Activated T-helper 17 cell treated with anti-CD3 and anti-CD28 coated beads, Interleukin-2, amount 50 U/mL, for 72 hours (primary cell): Measurements from ENCODE around the gene MAP7. TPM values are rescaled to one million over a fixed set of nuclear protein-coding genes. Genes with fewer than 3 reads are reported as not detected.
"Not testable (repeated sequence)": the region's sequence is repeated elsewhere in the genome, so short reads cannot be mapped to it uniquely, and the experiment has no call there.

Experiments used
- ATAC-seq: fragments of 150-1000 bp; cut with Tn5 transposase; replicated peaks from 2 replicates; pipeline ENCODE4 v1.10.0; 2021; ENCODE audit warnings: mild to moderate bottlenecking, moderate library complexity
- H3K27ac Mint-ChIP-seq: one replicate; pipeline ENCODE4 v1.8.0; 2022; ENCODE audit warnings: mixed read lengths
- H3K27me3 Mint-ChIP-seq: one replicate; pipeline ENCODE4 v1.8.0; 2022; ENCODE audit warnings: mixed read lengths
- H3K36me3 Mint-ChIP-seq: one replicate; pipeline ENCODE4 v1.8.0; 2022; ENCODE audit warnings: low read depth, mild to moderate bottlenecking, mixed read lengths
- H3K4me1 Mint-ChIP-seq: one replicate; pipeline ENCODE4 v1.8.0; 2022; ENCODE audit warnings: mixed read lengths
- H3K4me3 Mint-ChIP-seq: one replicate; pipeline ENCODE4 v1.8.0; 2022; ENCODE audit warnings: mild to moderate bottlenecking, mixed read lengths
- H3K9me3 Mint-ChIP-seq: one replicate; pipeline ENCODE4 v1.8.0; 2022; ENCODE audit warnings: mixed read lengths
- total RNA-seq, 2 donors: library from RNA; stranded (reverse); gene quantifications; one replicate each; pipeline ENCODE4 v1.2.3, GENCODE V29; 2022

The MAP7 gene
- total RNA-seq, 2 donors from 2014 or later, result 0.76 to 1.2 TPM

DNA sequence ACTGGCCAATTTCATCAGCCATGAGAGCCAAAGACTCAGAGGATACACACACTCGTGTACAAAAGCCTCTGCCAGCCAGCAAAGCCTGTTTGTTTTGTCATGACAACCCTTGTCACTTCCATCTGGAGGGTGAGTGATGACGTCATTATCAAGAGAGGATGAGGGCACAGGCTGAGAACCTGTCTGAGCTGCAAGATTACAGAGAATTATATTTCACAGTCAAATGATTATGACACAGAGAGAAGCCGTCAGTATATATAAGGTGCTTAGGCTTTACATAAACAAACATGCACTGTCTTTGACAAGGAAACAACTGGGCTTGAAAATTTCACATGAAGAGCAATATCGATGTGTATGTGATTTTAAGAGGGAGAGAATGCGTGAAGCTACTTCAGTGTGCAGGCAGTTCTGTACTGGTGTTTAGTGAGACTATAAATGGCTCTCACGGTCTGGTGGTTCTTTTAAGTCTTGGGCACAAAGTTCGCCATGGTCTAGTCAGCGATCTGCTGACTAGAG, 224.1 kb downstream of the MAP7 start:
- Mint-ChIP-seq H3K4me1 (no peaks in the 10 kb centered on the region), H3K27ac (no peak overlapping the region), H3K9me3 (no peaks in the 10 kb centered on the region), H3K27me3 (no peaks in the 10 kb centered on the region), H3K4me3 (no peak overlapping the region), H3K36me3 (no peaks in the 10 kb centered on the region)
- ATAC-seq, result no peak

DNA sequence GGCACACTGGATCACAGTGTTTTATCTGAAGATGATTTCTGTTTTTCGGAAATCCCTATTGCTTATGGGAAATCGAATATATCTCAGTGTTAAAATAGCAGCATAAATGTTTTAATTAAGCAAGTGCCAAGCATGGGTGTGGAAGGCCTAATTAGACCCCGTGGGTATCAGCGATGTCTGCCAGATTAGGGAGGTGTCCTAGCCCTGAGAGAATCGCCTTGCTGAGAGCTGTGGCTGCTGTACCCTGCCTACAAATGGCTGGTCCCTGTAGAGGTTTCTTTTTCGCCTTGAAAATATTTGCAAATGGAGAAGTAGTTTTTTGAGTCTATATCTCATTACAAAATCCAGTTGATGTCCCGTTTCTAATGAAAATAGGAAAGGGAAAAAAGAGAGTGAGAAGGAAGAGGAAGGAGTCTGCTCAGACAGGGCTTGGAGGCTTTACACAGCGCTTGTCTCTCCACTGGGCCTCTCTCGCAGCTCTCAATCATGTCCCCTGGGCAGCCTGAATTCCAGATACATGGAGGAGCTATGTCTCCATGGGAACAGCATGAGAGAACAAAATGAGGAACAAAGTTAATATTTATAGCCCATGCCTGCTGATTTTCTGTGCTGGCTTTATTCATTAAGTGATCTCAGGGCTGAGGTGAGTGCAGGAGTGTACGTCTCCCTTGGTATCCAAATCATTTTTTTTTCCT, 225.4 kb downstream of the MAP7 start:
- Mint-ChIP-seq H3K27ac (no peak overlapping the region), H3K9me3 (no peaks in the 10 kb centered on the region)

GRCh38 chr6:136323431-136324112, 226.7 kb downstream of the MAP7 start:
- no peak for ATAC-seq
- no peaks in the 10 kb centered on the region for H3K27me3 Mint-ChIP-seq
- no peaks in the 10 kb centered on the region for H3K9me3 Mint-ChIP-seq
- no peak overlapping the region for H3K4me3 Mint-ChIP-seq
- H3K36me3 Mint-ChIP-seq, result no peaks in the 10 kb centered on the region
- no peak overlapping the region for H3K27ac Mint-ChIP-seq
- H3K4me1 Mint-ChIP-seq, result no peaks in the 10 kb centered on the region

More for the DNA sequence above, 225.4 kb downstream of the MAP7 start:
- no peak overlapping the region for H3K4me3 Mint-ChIP-seq
- no peaks in the 10 kb centered on the region for H3K27me3 Mint-ChIP-seq
- ATAC-seq, result no peak
- no peaks in the 10 kb centered on the region for H3K36me3 Mint-ChIP-seq
- no peaks in the 10 kb centered on the region for H3K4me1 Mint-ChIP-seq

GRCh38 chr6:136319732-136320131, 230.5 kb downstream of the MAP7 start:
- no peaks in the 10 kb centered on the region for H3K9me3 Mint-ChIP-seq
- no peak overlapping the region for H3K27ac Mint-ChIP-seq
- H3K4me3 Mint-ChIP-seq, result no peak overlapping the region
- no peak for ATAC-seq
- H3K4me1 Mint-ChIP-seq, result no peaks in the 10 kb centered on the region
- H3K27me3 Mint-ChIP-seq, result no peaks in the 10 kb centered on the region
- no peaks in the 10 kb centered on the region for H3K36me3 Mint-ChIP-seq

GRCh38 chr6:136318676-136319075, 231.5 kb downstream of the MAP7 start:
- H3K4me3 Mint-ChIP-seq, result no peak overlapping the region
- no peaks in the 10 kb centered on the region for H3K9me3 Mint-ChIP-seq
- ATAC-seq, result no peak
- H3K27ac Mint-ChIP-seq, result no peak overlapping the region
- no peaks in the 10 kb centered on the region for H3K36me3 Mint-ChIP-seq
- H3K27me3 Mint-ChIP-seq, result no peaks in the 10 kb centered on the region
- no peaks in the 10 kb centered on the region for H3K4me1 Mint-ChIP-seq

GRCh38 chr6:136317971-136318370, 232.3 kb downstream of the MAP7 start:
- ATAC-seq, result no peak
- Mint-ChIP-seq H3K36me3 (no peaks in the 10 kb centered on the region), H3K9me3 (no peaks in the 10 kb centered on the region), H3K4me1 (no peaks in the 10 kb centered on the region), H3K27ac (no peak overlapping the region), H3K4me3 (no peak overlapping the region), H3K27me3 (no peaks in the 10 kb centered on the region)

GRCh38 chr6:136317021-136317694, 233.1 kb downstream of the MAP7 start:
- Mint-ChIP-seq H3K36me3 (no peaks in the 10 kb centered on the region), H3K9me3 (no peaks in the 10 kb centered on the region), H3K27me3 (no peaks in the 10 kb centered on the region), H3K4me3 (no peak overlapping the region), H3K27ac (no peak overlapping the region), H3K4me1 (no peaks in the 10 kb centered on the region)
- peak; percentile 65 for ATAC-seq

GRCh38 chr6:136315594-136315993, 234.6 kb downstream of the MAP7 start:
- ATAC-seq, result no peak
- H3K36me3 Mint-ChIP-seq, result no peaks in the 10 kb centered on the region
- H3K27ac Mint-ChIP-seq, result no peak overlapping the region
- no peak overlapping the region for H3K4me3 Mint-ChIP-seq
- no peaks in the 10 kb centered on the region for H3K27me3 Mint-ChIP-seq
- no peaks in the 10 kb centered on the region for H3K4me1 Mint-ChIP-seq
- no peaks in the 10 kb centered on the region for H3K9me3 Mint-ChIP-seq

- Mint-ChIP-seq H3K4me1 (no peaks in the 10 kb centered on the region), H3K9me3 (no peaks in the 10 kb centered on the region), H3K4me3 (no peak overlapping the region), H3K27me3 (no peaks in the 10 kb centered on the region), H3K27ac (no peak overlapping the region), H3K36me3 (no peaks in the 10 kb centered on the region)
- ATAC-seq, result no peak
Measured at GRCh38 chr6:136312975-136313374, 237.2 kb downstream of the MAP7 start.

GRCh38 chr6:136309729-136310311, 240.4 kb downstream of the MAP7 start:
- Mint-ChIP-seq H3K27ac (no peak overlapping the region), H3K4me3 (no peak overlapping the region), H3K9me3 (no peaks in the 10 kb centered on the region), H3K27me3 (no peaks in the 10 kb centered on the region), H3K4me1 (no peaks in the 10 kb centered on the region), H3K36me3 (no peaks in the 10 kb centered on the region)
- ATAC-seq, result no peak

DNA sequence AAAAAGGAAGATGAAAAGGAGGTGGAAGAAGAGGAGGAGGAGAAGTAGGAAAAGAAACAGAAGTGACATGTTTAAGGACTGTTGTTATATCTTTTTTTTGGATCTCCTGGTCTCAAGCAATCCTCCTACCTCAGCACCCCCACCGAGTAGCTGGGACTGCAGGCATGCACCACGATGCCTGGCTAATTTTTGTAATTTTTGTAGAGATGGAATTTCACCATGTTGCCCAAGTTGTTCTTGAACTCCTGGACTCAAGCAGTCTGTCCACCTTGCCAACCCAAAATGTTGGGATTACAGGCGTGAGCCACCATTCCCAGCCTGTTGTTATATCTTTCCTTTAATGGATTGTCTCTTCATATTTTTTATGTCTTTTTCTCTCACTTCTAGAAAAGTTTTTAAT, 241.1 kb downstream of the MAP7 start:
- no peaks in the 10 kb centered on the region for H3K36me3 Mint-ChIP-seq
- H3K27me3 Mint-ChIP-seq, result no peaks in the 10 kb centered on the region
- no peaks in the 10 kb centered on the region for H3K4me1 Mint-ChIP-seq

DNA sequence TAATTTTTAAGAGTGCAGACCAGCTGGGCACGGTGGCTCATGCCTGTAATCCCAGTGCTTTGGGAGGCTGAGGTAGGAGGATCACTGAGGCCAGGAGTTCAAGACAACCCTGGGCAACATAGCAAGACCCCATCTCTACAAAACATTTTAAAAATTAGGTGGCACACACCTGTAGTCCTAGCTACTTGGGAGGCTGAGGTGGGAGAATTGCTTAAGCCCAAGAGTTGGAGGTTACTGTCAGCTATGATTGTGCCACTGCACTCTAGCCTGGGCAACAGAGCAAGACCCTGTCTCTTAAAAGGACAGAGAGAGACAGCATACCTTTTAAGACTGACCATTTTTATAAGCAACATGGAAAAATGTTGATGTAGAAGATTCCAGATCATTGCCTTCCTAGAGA, 241.8 kb downstream of the MAP7 start:
- not testable (repeated sequence) for H3K36me3 Mint-ChIP-seq, H3K27ac Mint-ChIP-seq, H3K9me3 Mint-ChIP-seq, H3K27me3 Mint-ChIP-seq, H3K4me3 Mint-ChIP-seq, ATAC-seq, H3K4me1 Mint-ChIP-seq

More for the DNA sequence above, 241.1 kb downstream of the MAP7 start:
- H3K4me3 Mint-ChIP-seq, result no peak overlapping the region
- H3K27ac Mint-ChIP-seq, result no peak overlapping the region
- no peaks in the 10 kb centered on the region for H3K9me3 Mint-ChIP-seq
- ATAC-seq, result no peak

GRCh38 chr6:136307351-136307750, 242.9 kb downstream of the MAP7 start:
- H3K36me3 Mint-ChIP-seq, result no peaks in the 10 kb centered on the region
- H3K4me3 Mint-ChIP-seq, result no peak overlapping the region
- no peak overlapping the region for H3K27ac Mint-ChIP-seq
- H3K4me1 Mint-ChIP-seq, result no peaks in the 10 kb centered on the region
- H3K27me3 Mint-ChIP-seq, result no peaks in the 10 kb centered on the region
- no peaks in the 10 kb centered on the region for H3K9me3 Mint-ChIP-seq
- ATAC-seq, result no peak

GRCh38 chr6:136306466-136306865, 243.8 kb downstream of the MAP7 start:
- no peak for ATAC-seq
- no peaks in the 10 kb centered on the region for H3K4me1 Mint-ChIP-seq
- H3K27ac Mint-ChIP-seq, result no peak overlapping the region
- H3K9me3 Mint-ChIP-seq, result no peaks in the 10 kb centered on the region
- H3K27me3 Mint-ChIP-seq, result no peaks in the 10 kb centered on the region
- H3K4me3 Mint-ChIP-seq, result no peak overlapping the region
- H3K36me3 Mint-ChIP-seq, result no peaks in the 10 kb centered on the region
